ENCODE measurements around the gene NR2E1.

DNA sequence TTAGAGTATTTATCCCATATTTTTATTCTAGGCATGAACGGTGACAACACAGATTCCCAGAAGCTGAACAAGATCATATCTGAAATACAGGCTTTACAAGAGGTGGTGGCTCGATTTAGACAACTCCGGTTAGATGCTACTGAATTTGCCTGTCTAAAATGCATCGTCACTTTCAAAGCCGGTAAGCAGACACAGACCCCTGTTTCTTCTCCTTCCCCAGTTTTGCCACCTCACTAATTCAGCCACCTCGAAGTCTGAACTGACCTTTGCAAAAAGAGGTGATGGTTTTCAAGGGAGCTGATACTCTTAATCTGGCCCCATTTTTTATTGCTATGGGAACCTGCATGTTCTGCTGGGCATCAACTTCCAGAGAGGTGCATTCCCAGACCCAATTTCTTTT lies 15.0 kb downstream of the NR2E1 start:
- TF ChIP-seq CTCF (IDR thresholded peaks at IDR 0.05) (no peak), POLR2A (IDR thresholded peaks at IDR 0.05) (no peak), EP300 (IDR thresholded peaks at IDR 0.05) (no peak)
